WI38 (cell line): Measurements from ENCODE around the gene SLC52A3.

ENCODE experiments used
- H3K4me3 ChIP-seq: 2 replicates; pipeline ENCODE4 v1.5.1; 2011; ENCODE audit warnings: low read depth, mild to moderate bottlenecking, control low read depth, low read length
- TF ChIP-seq, protein P1 (sequence below): IDR thresholded peaks from 2 replicates; pipeline ENCODE4 v1.5.1; 2012; ENCODE audit warnings: low read depth, mild to moderate bottlenecking, control low read depth, low read length

The SLC52A3 gene

GRCh38 chr20:796921-797320, 28.6 kb upstream of the SLC52A3 start:
- TF ChIP-seq, protein P1, sequence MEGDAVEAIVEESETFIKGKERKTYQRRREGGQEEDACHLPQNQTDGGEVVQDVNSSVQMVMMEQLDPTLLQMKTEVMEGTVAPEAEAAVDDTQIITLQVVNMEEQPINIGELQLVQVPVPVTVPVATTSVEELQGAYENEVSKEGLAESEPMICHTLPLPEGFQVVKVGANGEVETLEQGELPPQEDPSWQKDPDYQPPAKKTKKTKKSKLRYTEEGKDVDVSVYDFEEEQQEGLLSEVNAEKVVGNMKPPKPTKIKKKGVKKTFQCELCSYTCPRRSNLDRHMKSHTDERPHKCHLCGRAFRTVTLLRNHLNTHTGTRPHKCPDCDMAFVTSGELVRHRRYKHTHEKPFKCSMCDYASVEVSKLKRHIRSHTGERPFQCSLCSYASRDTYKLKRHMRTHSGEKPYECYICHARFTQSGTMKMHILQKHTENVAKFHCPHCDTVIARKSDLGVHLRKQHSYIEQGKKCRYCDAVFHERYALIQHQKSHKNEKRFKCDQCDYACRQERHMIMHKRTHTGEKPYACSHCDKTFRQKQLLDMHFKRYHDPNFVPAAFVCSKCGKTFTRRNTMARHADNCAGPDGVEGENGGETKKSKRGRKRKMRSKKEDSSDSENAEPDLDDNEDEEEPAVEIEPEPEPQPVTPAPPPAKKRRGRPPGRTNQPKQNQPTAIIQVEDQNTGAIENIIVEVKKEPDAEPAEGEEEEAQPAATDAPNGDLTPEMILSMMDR: no peak
- H3K4me3 ChIP-seq: no peak overlapping the region

DNA sequence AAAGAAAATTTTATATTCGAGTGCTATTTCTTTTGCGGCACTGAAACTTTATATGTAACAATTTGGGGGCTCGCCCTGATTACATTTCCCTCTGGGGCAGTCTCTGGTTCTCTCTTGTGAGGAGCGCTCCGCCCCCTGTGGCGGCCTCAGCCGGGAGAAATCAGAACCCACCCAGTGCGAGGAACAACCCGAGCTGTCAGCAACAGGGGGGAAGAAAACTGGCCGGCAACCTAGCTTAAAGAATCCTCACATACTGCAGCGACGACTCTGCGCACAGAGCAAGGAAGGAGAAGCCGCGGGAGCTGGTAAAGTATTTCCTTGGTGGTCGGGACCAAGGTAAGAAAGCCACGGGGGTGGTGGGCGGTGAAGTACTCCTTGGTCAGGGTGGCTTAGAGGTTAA, 23.9 kb upstream of the SLC52A3 start:
- H3K4me3 ChIP-seq: no peak overlapping the region
- TF ChIP-seq, protein P1: no peak

- TF ChIP-seq, protein P1: no peak
- H3K4me3 ChIP-seq: no peak overlapping the region
These were observed 22.8 kb upstream of the SLC52A3 start for GRCh38 chr20:791056-791455.

GRCh38 chr20:787825-788224, 19.5 kb upstream of the SLC52A3 start:
- H3K4me3 ChIP-seq: no peak overlapping the region
- TF ChIP-seq, protein P1: no peak

- no peak overlapping the region for H3K4me3 ChIP-seq
- TF ChIP-seq, protein P1: no peak
These were observed 11.5 kb upstream of the SLC52A3 start for GRCh38 chr20:779771-780170.

GRCh38 chr20:776165-776564, 7.9 kb upstream of the SLC52A3 start:
- TF ChIP-seq, protein P1: no peak
- no peak overlapping the region for H3K4me3 ChIP-seq

- TF ChIP-seq, protein P1: no peak
- no peak overlapping the region for H3K4me3 ChIP-seq
These were observed 7.4 kb upstream of the SLC52A3 start for GRCh38 chr20:775679-776135.
